HL-60 (cell line): ENCODE results near the gene CCT5.

Experiments
- DNase-seq, 2 experiments: peaks; one replicate each; pipeline ENCODE4 v3.0.0-alpha.2; 2010 to 2020; ENCODE audit warnings: low read depth in 1 of 2, low spot score in 1 of 2
- H3K27ac ChIP-seq: fragments of 250-450 bp; sonication (Bioruptor Pico); replicated peaks from 2 replicates; pipeline ENCODE4 v1.5.1; 2020; ENCODE audit warnings: mild to moderate bottlenecking, moderate library complexity
- H3K27me3 ChIP-seq: fragments of 250-450 bp; sonication (Bioruptor Pico); 2 replicates; pipeline ENCODE4 v1.5.1; 2021; ENCODE audit warnings: mild to moderate bottlenecking, moderate library complexity; ENCODE audit not compliant: insufficient read depth, poor library complexity, severe bottlenecking
- H3K4me3 ChIP-seq: replicated peaks from 2 replicates; pipeline ENCODE4 v1.5.1; 2011; ENCODE audit warnings: mild to moderate bottlenecking, control low read depth, low read length; ENCODE audit not compliant: insufficient read depth
- GABPA ChIP-seq: IDR thresholded peaks from 2 replicates; pipeline ENCODE4 v1.6.1; 2012; ENCODE audit warnings: low read depth
- POLR2AphosphoS5 ChIP-seq: IDR thresholded peaks from 2 replicates; pipeline ENCODE4 v1.6.1; 2012; ENCODE audit warnings: low read depth
- SPI1 ChIP-seq: IDR thresholded peaks from 2 replicates; pipeline ENCODE4 v1.6.1; 2012; ENCODE audit warnings: low read depth, mild to moderate bottlenecking, borderline replicate concordance
- TF ChIP-seq, protein P1 (sequence below): IDR thresholded peaks from one replicate; pipeline ENCODE4 v1.5.1; 2011; ENCODE audit warnings: low read length, control low read depth, inconsistent platforms; ENCODE audit not compliant: insufficient read depth
- TF ChIP-seq, protein P2 (sequence below): IDR thresholded peaks from 2 replicates; pipeline ENCODE4 v1.6.1; 2012; ENCODE audit warnings: low read depth; ENCODE audit not compliant: insufficient replicate concordance

Gene CCT5

DNA sequence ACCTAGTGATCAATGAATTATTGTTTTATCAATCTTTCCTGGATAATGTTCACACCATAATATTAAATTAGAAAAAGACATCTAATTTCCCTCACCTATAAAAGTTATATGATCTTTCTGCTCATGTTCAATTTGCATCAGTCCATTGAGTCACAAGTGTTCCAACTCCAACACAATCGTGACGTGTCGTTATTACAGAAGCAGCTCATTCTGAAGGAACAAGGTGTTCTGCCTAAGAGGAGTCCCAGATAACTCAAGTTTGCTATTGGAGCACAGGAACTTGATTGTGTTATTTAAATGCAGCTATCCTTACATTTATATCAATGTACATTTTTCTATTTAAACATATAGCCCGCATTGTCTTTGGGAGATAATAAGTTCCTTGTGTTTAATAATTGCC lies 31.0 kb upstream of the CCT5 start:
- no peak overlapping the region for H3K27ac ChIP-seq
- no peaks in the 10 kb centered on the region for H3K27me3 ChIP-seq
- DNase-seq, result no peak
- TF ChIP-seq, protein P1, sequence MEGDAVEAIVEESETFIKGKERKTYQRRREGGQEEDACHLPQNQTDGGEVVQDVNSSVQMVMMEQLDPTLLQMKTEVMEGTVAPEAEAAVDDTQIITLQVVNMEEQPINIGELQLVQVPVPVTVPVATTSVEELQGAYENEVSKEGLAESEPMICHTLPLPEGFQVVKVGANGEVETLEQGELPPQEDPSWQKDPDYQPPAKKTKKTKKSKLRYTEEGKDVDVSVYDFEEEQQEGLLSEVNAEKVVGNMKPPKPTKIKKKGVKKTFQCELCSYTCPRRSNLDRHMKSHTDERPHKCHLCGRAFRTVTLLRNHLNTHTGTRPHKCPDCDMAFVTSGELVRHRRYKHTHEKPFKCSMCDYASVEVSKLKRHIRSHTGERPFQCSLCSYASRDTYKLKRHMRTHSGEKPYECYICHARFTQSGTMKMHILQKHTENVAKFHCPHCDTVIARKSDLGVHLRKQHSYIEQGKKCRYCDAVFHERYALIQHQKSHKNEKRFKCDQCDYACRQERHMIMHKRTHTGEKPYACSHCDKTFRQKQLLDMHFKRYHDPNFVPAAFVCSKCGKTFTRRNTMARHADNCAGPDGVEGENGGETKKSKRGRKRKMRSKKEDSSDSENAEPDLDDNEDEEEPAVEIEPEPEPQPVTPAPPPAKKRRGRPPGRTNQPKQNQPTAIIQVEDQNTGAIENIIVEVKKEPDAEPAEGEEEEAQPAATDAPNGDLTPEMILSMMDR, result no peak
- no peak for TF ChIP-seq GABPA
- no peak overlapping the region for H3K4me3 ChIP-seq

DNA sequence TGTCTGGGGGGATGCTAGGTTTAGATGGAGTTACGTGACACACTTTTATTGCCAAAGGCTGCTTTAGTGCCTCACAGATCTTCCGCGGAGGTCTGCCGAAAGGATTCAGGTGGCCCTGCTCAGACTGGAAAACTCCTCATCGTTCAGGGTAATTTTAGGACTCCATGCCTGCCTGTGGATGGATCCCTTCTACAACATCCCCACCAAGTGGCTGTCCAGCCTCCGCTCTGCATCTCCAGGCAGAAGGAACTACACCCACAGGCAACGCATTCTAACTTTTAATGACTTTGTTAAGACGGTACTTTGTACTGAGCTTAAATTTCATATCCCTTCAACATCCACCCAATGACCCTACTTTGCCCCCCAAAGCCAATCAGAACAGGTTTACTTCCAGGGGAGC lies 29.8 kb upstream of the CCT5 start:
- Histone ChIP-seq H3K27ac (no peak overlapping the region), H3K27me3 (no peaks in the 10 kb centered on the region), H3K4me3 (no peak overlapping the region)
- no peak for DNase-seq
- TF ChIP-seq, protein P1, result no peak
- TF ChIP-seq, protein P2, sequence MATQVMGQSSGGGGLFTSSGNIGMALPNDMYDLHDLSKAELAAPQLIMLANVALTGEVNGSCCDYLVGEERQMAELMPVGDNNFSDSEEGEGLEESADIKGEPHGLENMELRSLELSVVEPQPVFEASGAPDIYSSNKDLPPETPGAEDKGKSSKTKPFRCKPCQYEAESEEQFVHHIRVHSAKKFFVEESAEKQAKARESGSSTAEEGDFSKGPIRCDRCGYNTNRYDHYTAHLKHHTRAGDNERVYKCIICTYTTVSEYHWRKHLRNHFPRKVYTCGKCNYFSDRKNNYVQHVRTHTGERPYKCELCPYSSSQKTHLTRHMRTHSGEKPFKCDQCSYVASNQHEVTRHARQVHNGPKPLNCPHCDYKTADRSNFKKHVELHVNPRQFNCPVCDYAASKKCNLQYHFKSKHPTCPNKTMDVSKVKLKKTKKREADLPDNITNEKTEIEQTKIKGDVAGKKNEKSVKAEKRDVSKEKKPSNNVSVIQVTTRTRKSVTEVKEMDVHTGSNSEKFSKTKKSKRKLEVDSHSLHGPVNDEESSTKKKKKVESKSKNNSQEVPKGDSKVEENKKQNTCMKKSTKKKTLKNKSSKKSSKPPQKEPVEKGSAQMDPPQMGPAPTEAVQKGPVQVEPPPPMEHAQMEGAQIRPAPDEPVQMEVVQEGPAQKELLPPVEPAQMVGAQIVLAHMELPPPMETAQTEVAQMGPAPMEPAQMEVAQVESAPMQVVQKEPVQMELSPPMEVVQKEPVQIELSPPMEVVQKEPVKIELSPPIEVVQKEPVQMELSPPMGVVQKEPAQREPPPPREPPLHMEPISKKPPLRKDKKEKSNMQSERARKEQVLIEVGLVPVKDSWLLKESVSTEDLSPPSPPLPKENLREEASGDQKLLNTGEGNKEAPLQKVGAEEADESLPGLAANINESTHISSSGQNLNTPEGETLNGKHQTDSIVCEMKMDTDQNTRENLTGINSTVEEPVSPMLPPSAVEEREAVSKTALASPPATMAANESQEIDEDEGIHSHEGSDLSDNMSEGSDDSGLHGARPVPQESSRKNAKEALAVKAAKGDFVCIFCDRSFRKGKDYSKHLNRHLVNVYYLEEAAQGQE, result no peak
- TF ChIP-seq GABPA, result no peak
- no peak for TF ChIP-seq SPI1
- no peak for TF ChIP-seq POLR2AphosphoS5

DNA sequence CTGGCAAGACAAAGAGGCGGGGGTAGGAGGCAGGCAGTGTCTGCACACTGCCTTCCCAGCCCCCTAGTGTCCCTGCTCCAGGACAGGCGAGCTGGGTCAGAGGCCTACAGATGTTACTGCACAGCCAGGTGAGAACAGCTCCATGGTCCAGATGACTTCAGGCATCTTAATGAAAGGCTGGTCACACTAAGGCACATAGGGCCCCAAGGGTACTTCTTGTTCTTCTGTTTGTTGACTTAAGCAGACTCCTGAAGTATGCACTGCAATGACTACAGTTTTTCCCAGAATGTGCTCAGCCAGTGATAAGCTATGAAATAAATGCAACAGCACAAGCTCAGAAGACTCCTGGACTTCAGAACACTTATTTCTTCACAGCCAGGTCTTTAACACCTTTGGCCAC lies 27.8 kb upstream of the CCT5 start:
- no peak overlapping the region for H3K4me3 ChIP-seq
- TF ChIP-seq, protein P1, result no peak
- TF ChIP-seq SPI1 (no peak), GABPA (no peak), POLR2AphosphoS5 (no peak)
- TF ChIP-seq, protein P2, result no peak
- no peaks in the 10 kb centered on the region for H3K27me3 ChIP-seq
- no peak overlapping the region for H3K27ac ChIP-seq
- DNase-seq, result no peak

DNA sequence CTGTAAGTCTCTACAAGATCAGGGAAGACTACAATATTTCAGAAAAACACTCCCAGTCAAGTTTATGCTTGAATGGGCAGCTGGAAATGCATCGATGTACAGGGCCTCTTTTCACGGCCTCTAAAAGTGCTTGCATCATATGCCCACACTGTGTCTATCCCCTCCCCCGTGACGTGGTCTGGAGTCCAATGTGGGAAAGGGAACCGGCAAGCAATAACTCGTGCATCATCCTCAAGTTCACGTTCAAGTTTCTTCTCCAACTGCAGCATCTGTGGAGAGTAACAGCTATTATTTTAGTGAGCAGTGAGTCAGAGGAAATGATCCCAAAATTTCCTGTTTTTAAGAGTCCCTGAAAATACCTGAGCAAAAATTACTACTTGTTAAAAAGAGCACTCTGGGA lies 22.7 kb upstream of the CCT5 start:
- Histone ChIP-seq H3K27ac (no peak overlapping the region), H3K27me3 (no peaks in the 10 kb centered on the region), H3K4me3 (no peak overlapping the region)
- no peak for TF ChIP-seq POLR2AphosphoS5
- TF ChIP-seq SPI1, result no peak
- DNase-seq, result no peak
